ENCODE results near the gene AP3B1. TPM values are rescaled to one million over a fixed set of nuclear protein-coding genes. Genes with fewer than 3 reads are reported as not detected.

Gene AP3B1
- total and polyA plus RNA-seq, 4 experiments from 2014 or later = 18.2 to 36.9 (median 31.7) TPM

GRCh38 chr5:78269088-78269703, 25.3 kb downstream of the AP3B1 start:
- no peaks in the 10 kb centered on the region for H3K4me1 ChIP-seq (ENCODE audit: insufficient read depth, low read length)
- peaks cover 19% of the 10 kb centered on the region for H3K36me3 ChIP-seq (ENCODE audit: insufficient read depth, low read length)
- no peaks in the 10 kb centered on the region for H3K27me3 ChIP-seq (ENCODE audit: insufficient read depth, low read length)
- H3K36me3 Mint-ChIP-seq = peaks cover 17 to 19% of the 10 kb centered on the region in 2 donors
- peak overlapping the region in 1 of 7 donors; percentile 25 for H3K27ac Mint-ChIP-seq
- peaks cover 10 to 14% (median 13%) of the 10 kb centered on the region in 4 donors for H3K4me1 Mint-ChIP-seq
- no peak overlapping the region for H3K4me3 Mint-ChIP-seq
- no peaks in the 10 kb centered on the region for H3K27me3 Mint-ChIP-seq
- intact Hi-C loops (cut with micrococcal nuclease) = loop anchor here (1.0 to 2.0 kb wide), 3 partner anchors 624 to 1401 kb away; no protein-coding TSS in a partner anchor
- H3K27ac ChIP-seq (ENCODE audit: low read depth, low read length) = no peak overlapping the region
- H3K9me3 ChIP-seq (ENCODE audit: control insufficient read depth in 1 of 2, low read length in 2 of 2) = no peaks in the 10 kb centered on the region
- CTCF ChIA-PET (ENCODE audit: partially characterized antibody) = interaction anchor here (1.0 to 1.3 kb wide), 3 partner anchors 10 to 623 kb away, joined by 3 to 4 read pairs (median 3); no protein-coding TSS in a partner anchor
- POLR2A ChIA-PET (ENCODE audit: partially characterized antibody) = no interaction called here
- peak in 3 of 5 donors; percentile 14 to 19 (median 18) for DNase-seq
- H3K9me3 Mint-ChIP-seq = no peaks in the 10 kb centered on the region
- no peak overlapping the region for H3K4me3 ChIP-seq (ENCODE audit: low read length in 2 of 2)

GRCh38 chr5:78268356-78268755, 26.1 kb downstream of the AP3B1 start:
- H3K4me1 ChIP-seq (ENCODE audit: insufficient read depth, low read length) = no peaks in the 10 kb centered on the region
- Mint-ChIP-seq H3K9me3 (no peaks in the 10 kb centered on the region), H3K27me3 (no peaks in the 10 kb centered on the region), H3K36me3 (peaks cover 20 to 25% of the 10 kb centered on the region in 2 donors), H3K4me3 (no peak overlapping the region), H3K27ac (peak overlapping the region in 1 of 7 donors; percentile 31), H3K4me1 (peaks cover 3 to 8% (median 6%) of the 10 kb centered on the region in 4 donors)
- DNase-seq = no peak
- H3K27ac ChIP-seq (ENCODE audit: low read depth, low read length) = no peak overlapping the region
- ChIA-PET POLR2A (ENCODE audit: partially characterized antibody) (no interaction called here), CTCF (ENCODE audit: partially characterized antibody) (interaction anchor here (0.9 to 1.3 kb wide), 5 partner anchors 9 to 1400 kb away, joined by 3 to 5 read pairs (median 3); no protein-coding TSS in a partner anchor)
- no peak overlapping the region for H3K4me3 ChIP-seq (ENCODE audit: low read length in 2 of 2)
- H3K36me3 ChIP-seq (ENCODE audit: insufficient read depth, low read length) = peaks cover 21% of the 10 kb centered on the region
- no peaks in the 10 kb centered on the region for H3K27me3 ChIP-seq (ENCODE audit: insufficient read depth, low read length)
- H3K9me3 ChIP-seq (ENCODE audit: control insufficient read depth in 1 of 2, low read length in 2 of 2) = no peaks in the 10 kb centered on the region
- intact Hi-C loops (cut with micrococcal nuclease) = loop anchor here (2.0 kb wide), 2 partner anchors 624 to 708 kb away; no protein-coding TSS in a partner anchor

- Mint-ChIP-seq H3K4me1 (peaks cover 0 to 7% (median 2%) of the 10 kb centered on the region in 4 donors), H3K27ac (no peak overlapping the region), H3K36me3 (peaks cover 31 to 39% of the 10 kb centered on the region in 2 donors), H3K27me3 (no peaks in the 10 kb centered on the region), H3K4me3 (no peak overlapping the region), H3K9me3 (no peaks in the 10 kb centered on the region)
- H3K9me3 ChIP-seq (ENCODE audit: control insufficient read depth in 1 of 2, low read length in 2 of 2) = no peaks in the 10 kb centered on the region
- H3K4me1 ChIP-seq (ENCODE audit: insufficient read depth, low read length) = no peaks in the 10 kb centered on the region
- no peaks in the 10 kb centered on the region for H3K27me3 ChIP-seq (ENCODE audit: insufficient read depth, low read length)
- DNase-seq = no peak
- intact Hi-C loops (cut with micrococcal nuclease) = no loop called here
- ChIA-PET CTCF (ENCODE audit: partially characterized antibody) (no interaction called here), POLR2A (ENCODE audit: partially characterized antibody) (interaction anchor here (0.7 kb wide), 1 partner anchor 126 kb away, joined by 3 read pairs; no protein-coding TSS in a partner anchor)
- peaks cover 21% of the 10 kb centered on the region for H3K36me3 ChIP-seq (ENCODE audit: insufficient read depth, low read length)
- no peak overlapping the region for H3K4me3 ChIP-seq (ENCODE audit: low read length in 2 of 2)
- no peak overlapping the region for H3K27ac ChIP-seq (ENCODE audit: low read depth, low read length)
Measured at GRCh38 chr5:78265163-78265562, 29.3 kb downstream of the AP3B1 start.

GRCh38 chr5:78264600-78264999, 29.9 kb downstream of the AP3B1 start:
- Histone ChIP-seq H3K27me3 (ENCODE audit: insufficient read depth, low read length) (no peaks in the 10 kb centered on the region), H3K36me3 (ENCODE audit: insufficient read depth, low read length) (peaks cover 21% of the 10 kb centered on the region), H3K9me3 (ENCODE audit: control insufficient read depth in 1 of 2, low read length in 2 of 2) (no peaks in the 10 kb centered on the region), H3K4me1 (ENCODE audit: insufficient read depth, low read length) (no peaks in the 10 kb centered on the region), H3K4me3 (ENCODE audit: low read length in 2 of 2) (no peak overlapping the region), H3K27ac (ENCODE audit: low read depth, low read length) (no peak overlapping the region)
- ChIA-PET POLR2A (ENCODE audit: partially characterized antibody) (no interaction called here), CTCF (ENCODE audit: partially characterized antibody) (no interaction called here)
- H3K4me1 Mint-ChIP-seq = peaks cover 0 to 7% (median 2%) of the 10 kb centered on the region in 4 donors
- no peaks in the 10 kb centered on the region for H3K27me3 Mint-ChIP-seq
- no peaks in the 10 kb centered on the region for H3K9me3 Mint-ChIP-seq
- intact Hi-C loops (cut with micrococcal nuclease) = no loop called here
- DNase-seq = no peak
- peaks cover 35 to 39% of the 10 kb centered on the region in 2 donors for H3K36me3 Mint-ChIP-seq
- H3K4me3 Mint-ChIP-seq = no peak overlapping the region
- H3K27ac Mint-ChIP-seq = no peak overlapping the region

- H3K4me1 ChIP-seq (ENCODE audit: insufficient read depth, low read length) = no peaks in the 10 kb centered on the region
- Mint-ChIP-seq H3K27ac (no peak overlapping the region), H3K9me3 (no peaks in the 10 kb centered on the region), H3K4me3 (no peak overlapping the region), H3K36me3 (peaks cover 51 to 52% of the 10 kb centered on the region in 2 donors), H3K27me3 (no peaks in the 10 kb centered on the region), H3K4me1 (peaks cover 21 to 36% (median 26%) of the 10 kb centered on the region in 4 donors)
- intact Hi-C loops (cut with micrococcal nuclease) = no loop called here
- H3K4me3 ChIP-seq (ENCODE audit: low read length in 2 of 2) = no peak overlapping the region
- H3K9me3 ChIP-seq (ENCODE audit: control insufficient read depth in 1 of 2, low read length in 2 of 2) = no peaks in the 10 kb centered on the region
- no peak overlapping the region for H3K27ac ChIP-seq (ENCODE audit: low read depth, low read length)
- no peak for DNase-seq
- ChIA-PET POLR2A (ENCODE audit: partially characterized antibody) (no interaction called here), CTCF (ENCODE audit: partially characterized antibody) (no interaction called here)
- no peaks in the 10 kb centered on the region for H3K27me3 ChIP-seq (ENCODE audit: insufficient read depth, low read length)
- peaks cover 12% of the 10 kb centered on the region for H3K36me3 ChIP-seq (ENCODE audit: insufficient read depth, low read length)
Measured at GRCh38 chr5:78260771-78261170, 33.7 kb downstream of the AP3B1 start.

- Histone ChIP-seq H3K9me3 (ENCODE audit: control insufficient read depth in 1 of 2, low read length in 2 of 2) (no peaks in the 10 kb centered on the region), H3K4me3 (ENCODE audit: low read length in 2 of 2) (no peak overlapping the region), H3K36me3 (ENCODE audit: insufficient read depth, low read length) (no peaks in the 10 kb centered on the region), H3K27me3 (ENCODE audit: insufficient read depth, low read length) (no peaks in the 10 kb centered on the region), H3K27ac (ENCODE audit: low read depth, low read length) (no peak overlapping the region), H3K4me1 (ENCODE audit: insufficient read depth, low read length) (no peaks in the 10 kb centered on the region)
- POLR2A ChIA-PET (ENCODE audit: partially characterized antibody) = no interaction called here
- peaks cover 2 to 11% (median 6%) of the 10 kb centered on the region in 8 donors for H3K9me3 Mint-ChIP-seq
- H3K4me1 Mint-ChIP-seq = peaks cover 25 to 42% (median 38%) of the 10 kb centered on the region in 4 donors
- peaks cover 49 to 68% of the 10 kb centered on the region in 2 donors for H3K36me3 Mint-ChIP-seq
- CTCF ChIA-PET (ENCODE audit: partially characterized antibody) = no interaction called here
- intact Hi-C loops (cut with micrococcal nuclease) = no loop called here
- DNase-seq = no peak
- H3K27ac Mint-ChIP-seq = no peak overlapping the region
- no peak overlapping the region for H3K4me3 Mint-ChIP-seq
- no peaks in the 10 kb centered on the region for H3K27me3 Mint-ChIP-seq
Measured at GRCh38 chr5:78253201-78253600, 41.3 kb downstream of the AP3B1 start.

GRCh38 chr5:78252715-78253114, 41.8 kb downstream of the AP3B1 start:
- CTCF ChIA-PET (ENCODE audit: partially characterized antibody) = no interaction called here
- H3K9me3 Mint-ChIP-seq = peaks cover 2 to 11% (median 6%) of the 10 kb centered on the region in 8 donors

More at GRCh38 chr5:78252715-78253114, 41.8 kb downstream of the AP3B1 start:
- no peaks in the 10 kb centered on the region for H3K27me3 Mint-ChIP-seq
- intact Hi-C loops (cut with micrococcal nuclease) = no loop called here
- H3K4me3 Mint-ChIP-seq = no peak overlapping the region
- peaks cover 22 to 37% (median 33%) of the 10 kb centered on the region in 4 donors for H3K4me1 Mint-ChIP-seq
- no peak overlapping the region for H3K27ac ChIP-seq (ENCODE audit: low read depth, low read length)
- no peak for DNase-seq
- H3K27ac Mint-ChIP-seq = no peak overlapping the region
- POLR2A ChIA-PET (ENCODE audit: partially characterized antibody) = no interaction called here
- H3K4me1 ChIP-seq (ENCODE audit: insufficient read depth, low read length) = no peaks in the 10 kb centered on the region
- H3K36me3 Mint-ChIP-seq = peaks cover 45 to 63% of the 10 kb centered on the region in 2 donors
- H3K9me3 ChIP-seq (ENCODE audit: control insufficient read depth in 1 of 2, low read length in 2 of 2) = no peaks in the 10 kb centered on the region
- no peaks in the 10 kb centered on the region for H3K36me3 ChIP-seq (ENCODE audit: insufficient read depth, low read length)
- no peaks in the 10 kb centered on the region for H3K27me3 ChIP-seq (ENCODE audit: insufficient read depth, low read length)
- no peak overlapping the region for H3K4me3 ChIP-seq (ENCODE audit: low read length in 2 of 2)
